Gastroesophageal sphincter (tissue), 4 donors: Measurements from ENCODE around the gene TULP1. TPM values are rescaled to one million over a fixed set of nuclear protein-coding genes. Genes with fewer than 3 reads are reported as not detected.
A peak's percentile ranks its signal among the peaks of the same experiment; 100 is the strongest.

Source experiments
- ATAC-seq: fragments of 150-250 bp; one replicate; pipeline ENCODE4 v1.9.1; 2016; ENCODE audit warnings: mild to moderate bottlenecking, moderate library complexity
- H3K27ac ChIP-seq, 4 donors: fragments of 200-600 bp; sonication (generic) in 3 of 4; 1 replicate in 3 of 4; 2 replicates in 1 of 4; pipeline ENCODE4 v1.5.1; 2016 to 2019
- H3K27me3 ChIP-seq: fragments of 200-600 bp; sonication (generic); one replicate; pipeline ENCODE4 v1.5.1; 2019
- H3K36me3 ChIP-seq, 2 donors: fragments of 200-600 bp; sonication (generic); one replicate each; pipeline ENCODE4 v1.5.1; 2019; ENCODE audit warnings: control low read depth in 1 of 2
- H3K4me1 ChIP-seq, 3 donors: fragments of 200-600 bp; sonication (generic); 1 replicate in 2 of 3; 2 replicates in 1 of 3; pipeline ENCODE4 v1.5.1; 2016 to 2019; ENCODE audit warnings: control low read depth in 2 of 3
- H3K4me3 ChIP-seq, 2 donors: fragments of 200-600 bp; sonication (generic); one replicate each; pipeline ENCODE4 v1.5.1; 2019; ENCODE audit warnings: mild to moderate bottlenecking in 1 of 2, moderate library complexity in 1 of 2
- H3K9me3 ChIP-seq, 3 donors: fragments of 200-600 bp; sonication (generic); one replicate each; pipeline ENCODE4 v1.5.1; 2017 to 2019; ENCODE audit warnings: control low read depth in 2 of 3
- EP300 ChIP-seq: sonication (generic); formaldehyde crosslinking; IDR thresholded peaks from one replicate; pipeline ENCODE4 v1.6.1; 2017; ENCODE audit warnings: antibody characterized with exemption, mild to moderate bottlenecking
- POLR2A ChIP-seq, 2 donors: fragments of 450-650 bp; IDR thresholded peaks; one replicate each; pipeline ENCODE4 v1.6.1; 2017; ENCODE audit warnings: antibody characterized with exemption in 2 of 2, mild to moderate bottlenecking in 2 of 2, moderate library complexity in 1 of 2
- POLR2AphosphoS5 ChIP-seq: sonication (generic); formaldehyde crosslinking; IDR thresholded peaks from one replicate; pipeline ENCODE4 v1.6.1; 2017; ENCODE audit warnings: antibody characterized with exemption
- WGBS, 2 donors: methylation state at CpG; one replicate each; pipeline ENCODE4 v1.1.5; 2018; ENCODE audit warnings: low coverage in 1 of 2; 5-methylcytosine and 5-hydroxymethylcytosine counted together
- total RNA-seq, 4 donors: library from RNA; depleted of rRNA; stranded (reverse); fragments of >200 nt; gene quantifications; one replicate each; pipeline ENCODE4 v1.1.0, GENCODE V29; 2016
- TF ChIP-seq, protein P1 (sequence below), 4 experiments: fragments of 200-600 bp in 2 of 4; fragments of 450-650 bp in 2 of 4; sonication (generic) in 1 of 4; IDR thresholded peaks; one replicate each; pipeline ENCODE4 v1.5.1; 2017 to 2019; ENCODE audit warnings: antibody characterized with exemption in 4 of 4, mild to moderate bottlenecking in 2 of 4, moderate library complexity in 2 of 4

Gene TULP1
- total RNA-seq, 4 donors from 2014 or later, result 0.89 TPM; not detected in 3

DNA sequence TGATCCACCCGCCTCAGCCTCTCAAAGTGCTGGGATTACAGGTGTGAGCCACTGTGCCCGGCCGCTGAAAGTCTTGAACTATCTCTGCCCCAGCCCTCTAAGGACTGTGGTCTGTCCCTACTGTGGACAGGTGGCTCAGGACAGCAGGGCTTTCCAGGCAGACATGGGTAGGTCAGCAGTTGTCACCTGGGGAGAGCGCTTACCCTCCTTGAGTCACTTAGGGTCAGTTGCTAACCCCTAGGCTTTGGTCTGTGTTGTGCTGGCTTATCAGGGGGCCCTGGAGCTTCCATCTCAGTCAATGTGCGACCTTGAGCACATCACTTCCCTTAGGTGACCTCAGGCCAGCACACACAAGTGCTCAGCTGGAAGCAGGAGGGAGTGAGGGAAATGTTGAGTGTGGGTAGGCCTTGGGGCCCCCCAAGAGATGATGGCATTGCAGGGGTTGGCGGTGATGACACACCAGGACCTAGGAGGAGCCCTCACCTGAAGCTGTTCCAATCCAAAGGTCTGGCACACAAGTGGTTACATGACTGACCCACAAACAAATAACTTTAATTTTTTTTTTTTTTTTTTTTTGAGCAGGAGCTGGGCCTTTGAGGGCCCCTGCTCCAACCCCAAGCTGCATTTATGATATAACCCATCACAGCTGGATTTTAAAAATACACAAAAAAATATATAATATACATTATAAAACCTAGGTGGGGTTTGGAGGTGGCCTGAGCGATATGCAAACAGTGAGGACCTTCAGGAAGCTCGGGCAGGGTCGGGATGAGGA lies 39.4 kb downstream of the TULP1 start:
- H3K4me1 ChIP-seq, result peaks cover 0 to 67% (median 0%) of the 10 kb centered on the region in 3 donors
- H3K27ac ChIP-seq, result peak overlapping the region in 2 of 4 donors; percentile 26 to 33
- peaks cover 0 to 87% of the 10 kb centered on the region in 2 donors for H3K36me3 ChIP-seq
- no peaks in the 10 kb centered on the region for H3K27me3 ChIP-seq
- H3K9me3 ChIP-seq, result no peaks in the 10 kb centered on the region
- no peak for TF ChIP-seq EP300
- TF ChIP-seq POLR2AphosphoS5, result no peak
- TF ChIP-seq, protein P1, sequence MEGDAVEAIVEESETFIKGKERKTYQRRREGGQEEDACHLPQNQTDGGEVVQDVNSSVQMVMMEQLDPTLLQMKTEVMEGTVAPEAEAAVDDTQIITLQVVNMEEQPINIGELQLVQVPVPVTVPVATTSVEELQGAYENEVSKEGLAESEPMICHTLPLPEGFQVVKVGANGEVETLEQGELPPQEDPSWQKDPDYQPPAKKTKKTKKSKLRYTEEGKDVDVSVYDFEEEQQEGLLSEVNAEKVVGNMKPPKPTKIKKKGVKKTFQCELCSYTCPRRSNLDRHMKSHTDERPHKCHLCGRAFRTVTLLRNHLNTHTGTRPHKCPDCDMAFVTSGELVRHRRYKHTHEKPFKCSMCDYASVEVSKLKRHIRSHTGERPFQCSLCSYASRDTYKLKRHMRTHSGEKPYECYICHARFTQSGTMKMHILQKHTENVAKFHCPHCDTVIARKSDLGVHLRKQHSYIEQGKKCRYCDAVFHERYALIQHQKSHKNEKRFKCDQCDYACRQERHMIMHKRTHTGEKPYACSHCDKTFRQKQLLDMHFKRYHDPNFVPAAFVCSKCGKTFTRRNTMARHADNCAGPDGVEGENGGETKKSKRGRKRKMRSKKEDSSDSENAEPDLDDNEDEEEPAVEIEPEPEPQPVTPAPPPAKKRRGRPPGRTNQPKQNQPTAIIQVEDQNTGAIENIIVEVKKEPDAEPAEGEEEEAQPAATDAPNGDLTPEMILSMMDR (IDR thresholded peaks at IDR 0.05), result no peak
- TF ChIP-seq POLR2A (IDR thresholded peaks at IDR 0.05), result no peak
- no peak for ATAC-seq
- WGBS, 2 donors, result 71% methylated on average over 3 of the region's 9 CpGs; no CpG with 5 or more reads in 1 of the 2 donors
- H3K4me3 ChIP-seq, result no peak overlapping the region

DNA sequence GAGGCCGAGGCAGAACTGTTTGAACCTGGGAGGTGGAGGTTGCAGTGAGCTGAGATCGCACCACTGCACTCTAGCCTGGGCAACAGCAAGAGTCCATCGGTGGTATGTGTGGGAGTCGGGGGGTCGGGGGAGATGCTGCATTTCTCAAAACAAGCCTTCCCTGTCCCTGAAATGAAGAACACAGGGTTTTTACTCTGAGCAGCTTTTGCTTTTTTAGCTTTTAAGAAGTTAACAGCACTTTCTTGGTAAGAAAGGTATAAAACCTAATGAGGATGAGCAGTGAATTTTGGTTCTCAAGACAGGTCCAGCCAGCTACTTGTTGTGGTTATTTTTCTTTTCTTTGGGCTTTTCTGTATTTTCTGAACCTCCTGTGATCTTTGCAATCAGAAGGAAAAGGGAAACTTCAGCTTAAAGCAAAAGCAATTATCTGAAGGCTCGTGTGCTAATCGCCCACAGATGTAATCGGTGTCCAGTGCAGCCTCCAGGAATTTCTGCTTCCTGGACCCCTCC lies 40.8 kb downstream of the TULP1 start:
- no peak for ATAC-seq
- Histone ChIP-seq H3K4me1 (peaks cover 0 to 74% (median 5%) of the 10 kb centered on the region in 3 donors), H3K27ac (peak overlapping the region in 3 of 4 donors; percentile 87 to 94 (median 90)), H3K27me3 (no peaks in the 10 kb centered on the region), H3K9me3 (no peaks in the 10 kb centered on the region), H3K36me3 (peaks cover 0 to 73% of the 10 kb centered on the region in 2 donors), H3K4me3 (no peak overlapping the region)
- TF ChIP-seq, protein P1 (IDR thresholded peaks at IDR 0.05), result no peak
- TF ChIP-seq POLR2AphosphoS5 (no peak), EP300 (no peak), POLR2A (IDR thresholded peaks at IDR 0.05) (no peak)
- 35 to 40% methylated on average over 3 to 5 of the region's 8 CpGs for WGBS, 2 donors

DNA sequence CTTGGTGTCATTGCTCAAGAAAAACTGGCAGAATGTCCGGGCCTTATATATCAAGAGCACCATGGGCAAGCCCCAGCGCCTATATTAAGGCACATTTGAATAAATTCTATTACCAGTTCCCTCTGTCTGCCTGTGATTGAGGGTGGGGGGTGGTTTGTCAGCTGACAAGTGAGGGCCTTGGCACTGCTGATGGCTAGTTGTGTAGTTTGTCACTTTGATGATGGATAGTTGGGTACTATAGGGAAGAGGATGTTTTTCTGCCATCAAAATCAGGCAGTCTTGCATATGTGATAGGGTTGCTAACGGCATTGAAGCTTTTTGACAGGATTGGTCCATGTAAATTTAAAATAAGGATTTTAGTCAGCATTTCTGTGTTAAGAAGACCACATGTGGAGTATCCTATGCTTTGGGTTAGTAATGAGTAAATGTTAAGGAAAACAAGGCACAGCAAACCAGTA lies 42.0 kb downstream of the TULP1 start:
- peaks cover 0 to 74% (median 5%) of the 10 kb centered on the region in 3 donors for H3K4me1 ChIP-seq
- H3K9me3 ChIP-seq, result no peaks in the 10 kb centered on the region
- no peaks in the 10 kb centered on the region for H3K27me3 ChIP-seq
- H3K4me3 ChIP-seq, result peak overlapping the region in 1 of 2 donors; percentile 73
- peaks cover 0 to 70% of the 10 kb centered on the region in 2 donors for H3K36me3 ChIP-seq
- 50 to 67% methylated on average over 1 to 3 of the region's 3 CpGs for WGBS, 2 donors
- TF ChIP-seq POLR2A (IDR thresholded peaks at IDR 0.05) (peak in 1 of 2 donors; percentile 6), EP300 (no peak), POLR2AphosphoS5 (no peak)
- TF ChIP-seq, protein P1 (IDR thresholded peaks at IDR 0.05), result no peak
- peak overlapping the region in 3 of 4 donors; percentile 87 to 94 (median 90) for H3K27ac ChIP-seq
- no peak for ATAC-seq

DNA sequence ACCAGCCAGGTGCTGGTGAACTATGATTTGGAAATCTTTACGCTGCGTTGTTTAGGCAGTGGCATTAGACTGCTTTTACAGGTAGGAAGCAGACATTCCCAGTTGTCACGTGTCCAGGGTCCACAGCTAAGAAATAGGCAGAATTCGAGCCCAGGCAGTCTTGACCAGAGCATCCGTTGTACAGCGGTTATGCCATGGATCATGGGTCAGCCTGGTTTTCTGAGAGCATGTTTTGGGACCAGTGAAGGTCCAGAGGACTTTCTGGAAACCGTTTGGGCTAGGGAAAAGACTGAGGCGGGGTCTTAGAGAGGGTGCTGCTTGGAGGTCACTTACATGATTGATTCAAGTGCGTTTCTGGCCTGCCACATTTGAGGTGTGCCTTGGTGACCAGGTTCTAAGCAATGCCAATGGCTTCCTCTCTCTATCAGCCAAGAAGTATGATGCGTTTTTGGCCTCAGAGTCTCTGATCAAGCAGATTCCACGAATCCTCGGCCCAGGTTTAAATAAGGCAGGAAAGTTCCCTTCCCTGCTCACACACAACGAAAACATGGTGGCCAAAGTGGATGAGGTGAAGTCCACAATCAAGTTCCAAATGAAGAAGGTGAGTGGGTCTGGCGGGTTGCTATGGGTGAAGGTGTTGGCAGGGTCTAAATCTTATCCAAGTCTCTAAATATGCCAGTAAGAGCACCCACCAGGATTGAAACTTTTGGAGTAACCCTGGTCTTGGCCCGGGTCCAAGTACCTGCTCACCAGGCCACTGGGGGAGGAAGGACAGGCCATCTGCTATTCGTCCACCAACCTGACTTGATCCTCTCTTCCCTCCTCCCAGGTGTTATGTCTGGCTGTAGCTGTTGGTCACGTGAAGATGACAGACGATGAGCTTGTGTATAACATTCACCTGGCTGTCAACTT lies 42.7 kb downstream of the TULP1 start:
- Histone ChIP-seq H3K4me3 (peak overlapping the region; percentile 49 to 73), H3K27ac (peak overlapping the region; percentile 35 to 94 (median 88)), H3K9me3 (no peaks in the 10 kb centered on the region), H3K27me3 (no peaks in the 10 kb centered on the region), H3K36me3 (peaks cover 0 to 63% of the 10 kb centered on the region in 2 donors), H3K4me1 (peaks cover 0 to 74% (median 5%) of the 10 kb centered on the region in 3 donors)
- TF ChIP-seq, protein P1 (IDR thresholded peaks at IDR 0.05), result peak in 1 of 4 experiments; percentile 12
- TF ChIP-seq POLR2AphosphoS5, result peak; percentile 67
- TF ChIP-seq POLR2A (IDR thresholded peaks at IDR 0.05), result peak in 1 of 2 donors; percentile 8
- no peak for TF ChIP-seq EP300
- WGBS, 2 donors, result 28 to 33% methylated on average over 6 to 8 of the region's 18 CpGs
- ATAC-seq, result no peak
